ENCODE results near the gene ANKMY1.

The ANKMY1 gene

DNA sequence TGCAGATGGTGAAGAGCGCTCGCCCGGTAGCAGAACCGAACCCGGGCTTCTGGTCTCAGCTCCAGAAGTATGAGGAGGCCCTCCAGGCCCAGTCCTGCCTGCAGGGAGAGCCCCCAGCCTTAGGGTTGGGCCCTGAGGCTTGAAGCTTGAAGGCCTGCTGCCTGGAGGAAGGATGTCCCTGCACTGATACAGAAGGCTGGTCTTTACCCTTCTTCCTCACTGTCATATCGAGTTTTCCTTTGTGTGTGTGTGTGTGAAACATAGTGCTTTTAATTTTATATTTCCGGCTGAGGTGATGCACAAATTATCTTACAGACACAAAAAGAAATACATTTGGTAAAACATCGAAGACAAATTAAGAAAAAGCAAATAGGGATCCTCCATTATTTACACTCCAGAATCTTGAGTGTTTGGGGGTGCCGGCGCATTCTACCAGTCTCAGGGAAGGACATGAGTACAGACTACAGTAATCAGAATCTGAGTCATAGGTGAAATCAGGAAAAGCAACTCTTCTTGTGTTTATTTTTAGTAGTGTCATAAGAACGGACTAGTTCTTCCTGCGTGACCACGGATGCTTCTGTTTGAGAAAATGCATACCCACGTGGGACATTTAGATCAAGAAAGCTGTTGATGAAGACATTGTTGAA lies 3.7 kb upstream of the ANKMY1 start:
- no peak for TF ChIP-seq CTCF (IDR thresholded peaks at IDR 0.05; ENCODE audit: low read length, missing control alignments)
- H3K4me3 ChIP-seq (replicated peaks; ENCODE audit: low read depth, low read length), result peak overlapping the region; percentile 69
- peak; percentile 63 for DNase-seq (ENCODE audit: low read depth)

DNA sequence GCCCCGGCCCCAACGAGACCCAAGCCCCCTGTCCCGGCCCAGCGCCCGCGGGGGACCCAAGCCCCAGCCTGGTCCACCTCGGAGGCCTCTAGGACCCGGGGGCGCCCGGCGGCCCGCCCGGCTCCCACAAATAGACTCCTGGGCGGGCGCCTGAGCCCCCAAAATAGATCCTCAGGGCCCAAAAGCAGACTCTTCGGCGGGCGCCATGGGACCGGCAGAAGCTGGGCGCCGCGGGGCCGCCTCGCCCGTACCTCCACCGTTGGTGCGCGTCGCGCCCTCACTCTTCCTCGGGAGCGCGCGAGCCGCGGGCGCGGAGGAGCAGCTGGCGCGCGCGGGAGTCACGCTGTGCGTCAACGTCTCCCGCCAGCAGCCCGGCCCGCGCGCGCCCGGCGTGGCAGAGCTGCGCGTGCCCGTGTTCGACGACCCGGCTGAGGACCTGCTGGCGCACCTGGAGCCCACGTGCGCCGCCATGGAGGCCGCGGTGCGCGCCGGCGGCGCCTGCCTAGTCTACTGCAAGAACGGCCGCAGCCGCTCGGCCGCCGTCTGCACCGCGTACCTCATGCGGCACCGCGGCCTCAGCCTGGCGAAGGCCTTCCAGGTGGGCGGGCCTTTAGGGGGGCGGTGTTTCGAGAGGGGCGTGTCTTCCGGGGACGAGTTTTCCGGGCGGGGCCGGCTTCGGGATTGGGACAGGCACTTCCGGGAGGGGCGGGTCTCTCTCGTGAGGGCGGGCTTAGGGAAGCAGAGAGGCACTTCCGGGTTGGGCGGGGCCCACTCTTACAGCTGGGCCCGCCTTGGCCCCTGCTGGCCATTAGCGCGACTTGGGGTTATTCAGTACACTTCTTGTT lies 2.9 kb upstream of the ANKMY1 start:
- peak; percentile 21 for TF ChIP-seq CTCF (IDR thresholded peaks at IDR 0.05; ENCODE audit: low read length, missing control alignments)
- peak; percentile 98 for DNase-seq (ENCODE audit: low read depth)
- peak overlapping the region; percentile 69 for H3K4me3 ChIP-seq (replicated peaks; ENCODE audit: low read depth, low read length)

DNA sequence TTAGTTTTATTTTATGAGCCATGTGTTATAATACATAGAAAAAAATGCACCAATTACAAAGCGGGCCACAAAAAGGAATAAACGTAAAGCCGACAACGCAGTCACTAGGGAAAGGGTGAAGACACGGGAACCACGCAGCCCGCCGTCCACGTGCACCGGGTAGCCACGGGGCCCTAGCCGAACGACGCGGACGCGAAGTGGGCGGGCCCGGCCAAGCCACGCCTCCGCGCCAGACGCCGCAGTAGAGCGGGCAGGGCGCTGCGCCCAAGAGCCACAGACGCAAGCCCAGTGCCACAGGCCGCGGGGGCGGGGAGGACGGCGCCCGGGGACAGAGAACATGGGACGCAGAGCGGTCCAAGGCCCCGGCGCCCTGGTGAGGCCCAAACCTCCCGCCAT lies 2.3 kb upstream of the ANKMY1 start, which contains the start of gene DUSP28:
TSS of gene DUSP28 (plus strand) at position 274 of the 396 bp plus-strand sequence. CDS start 328 bp downstream, outside the sequence.
- peak; percentile 88 for DNase-seq (ENCODE audit: low read depth)
- no peak for TF ChIP-seq CTCF (IDR thresholded peaks at IDR 0.05; ENCODE audit: low read length, missing control alignments)

GRCh38 chr2:240559286-240559685 lies 1.5 kb upstream of the ANKMY1 start:
- no peak for DNase-seq (ENCODE audit: low read depth)
- peak overlapping the region; percentile 69 for H3K4me3 ChIP-seq (replicated peaks; ENCODE audit: low read depth, low read length)
- TF ChIP-seq CTCF (IDR thresholded peaks at IDR 0.05; ENCODE audit: low read length, missing control alignments), result no peak

More for the DNA sequence above, 2.3 kb upstream of the ANKMY1 start, which contains the start of gene DUSP28:
- H3K4me3 ChIP-seq (replicated peaks; ENCODE audit: low read depth, low read length), result peak within 1 kb of the TSS; percentile 69

GRCh38 chr2:240558236-240558761 lies 511 bp upstream of the ANKMY1 start:
- no peak for DNase-seq (ENCODE audit: low read depth)
- peak overlapping the region; percentile 53 for H3K4me3 ChIP-seq (replicated peaks; ENCODE audit: low read depth, low read length)
- TF ChIP-seq CTCF (IDR thresholded peaks at IDR 0.05; ENCODE audit: low read length, missing control alignments), result no peak

DNA sequence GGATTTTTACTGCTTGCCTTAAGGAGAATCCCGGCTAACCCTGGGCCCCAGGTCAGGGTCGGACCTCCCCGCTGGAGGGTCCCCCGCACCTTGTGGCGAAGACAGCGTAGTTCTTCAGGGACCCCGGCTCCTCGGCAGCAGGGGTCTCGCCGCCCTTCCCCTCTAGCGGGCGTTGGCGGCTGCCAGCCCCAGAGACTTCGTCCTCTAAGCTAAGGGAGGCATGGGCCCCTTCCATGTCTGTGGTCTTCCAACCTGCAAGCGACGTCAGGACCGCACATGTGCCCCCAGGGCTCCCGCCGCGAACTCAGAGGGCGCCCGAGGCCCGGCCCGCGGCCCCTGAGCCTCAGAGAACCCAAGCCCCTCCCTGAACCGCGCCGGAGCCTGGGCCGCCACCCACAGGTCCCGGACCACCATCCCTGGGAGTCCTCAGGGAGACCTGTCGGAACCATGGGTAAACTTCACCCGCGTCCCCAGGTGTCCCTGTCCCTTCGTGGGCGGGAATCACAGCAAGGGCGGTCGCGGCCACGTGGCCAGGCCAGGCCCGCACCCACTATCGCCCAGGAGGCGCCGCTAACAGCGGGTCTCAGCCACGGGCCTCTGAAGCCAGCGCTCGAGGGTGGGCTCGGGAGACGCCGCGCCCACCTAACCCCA lies 562 bp downstream of the ANKMY1 start:
- peak overlapping the region; percentile 53 for H3K4me3 ChIP-seq (replicated peaks; ENCODE audit: low read depth, low read length)
- no peak for DNase-seq (ENCODE audit: low read depth)
- TF ChIP-seq CTCF (IDR thresholded peaks at IDR 0.05; ENCODE audit: low read length, missing control alignments), result no peak
